Activated T-helper 1 cell treated with anti-CD3 and anti-CD28 coated beads, Interleukin-12 subunit alpha, Interleukin-12 subunit beta, Interleukin-2, Interleukin-4 antibody, amounts not matched to agents 30 ng/mL and 10 ng/mL and 1 ng/mL, durations not matched to agents 14 hours and 24 hours and 36 hours (primary cell): ENCODE data around the gene RUNX1. TPM values are rescaled to one million over a fixed set of nuclear protein-coding genes. Genes with fewer than 3 reads are reported as not detected.
"Not testable (repeated sequence)": the region's sequence is repeated elsewhere in the genome, so short reads cannot be mapped to it uniquely, and the experiment has no call there.

Source experiments
- DNase-seq: peaks from one replicate; pipeline ENCODE4 v3.0.0; 2021; ENCODE audit warnings: low spot score
- H3K27ac Mint-ChIP-seq: one replicate; pipeline ENCODE4 v1.8.0; 2021; ENCODE audit warnings: mild to moderate bottlenecking, mixed read lengths
- H3K27me3 Mint-ChIP-seq: one replicate; pipeline ENCODE4 v1.8.0; 2022; ENCODE audit warnings: mild to moderate bottlenecking, moderate library complexity, mixed read lengths; ENCODE audit not compliant: insufficient read depth
- H3K36me3 Mint-ChIP-seq: one replicate; pipeline ENCODE4 v1.8.0; 2021; ENCODE audit warnings: low read depth, mixed read lengths
- H3K4me1 Mint-ChIP-seq: one replicate; pipeline ENCODE4 v1.8.0; 2021; ENCODE audit warnings: low read depth, mixed read lengths
- H3K4me3 Mint-ChIP-seq: one replicate; pipeline ENCODE4 v1.8.0; 2021; ENCODE audit warnings: mild to moderate bottlenecking, moderate library complexity, mixed read lengths
- H3K9me3 Mint-ChIP-seq: one replicate; pipeline ENCODE4 v1.8.0; 2021; ENCODE audit warnings: mixed read lengths
- intact Hi-C: fragments of 100-400 bp; cut with micrococcal nuclease; formaldehyde crosslinking; loops from one replicate; pipeline ENCODE4 v1.15.1; 2024
- total RNA-seq: library from RNA; stranded (reverse); gene quantifications from 2 replicates; pipeline ENCODE4 v1.2.3, GENCODE V29; 2022

The RUNX1 gene
- total RNA-seq, 1 donor from 2014 or later, result 116 TPM

DNA sequence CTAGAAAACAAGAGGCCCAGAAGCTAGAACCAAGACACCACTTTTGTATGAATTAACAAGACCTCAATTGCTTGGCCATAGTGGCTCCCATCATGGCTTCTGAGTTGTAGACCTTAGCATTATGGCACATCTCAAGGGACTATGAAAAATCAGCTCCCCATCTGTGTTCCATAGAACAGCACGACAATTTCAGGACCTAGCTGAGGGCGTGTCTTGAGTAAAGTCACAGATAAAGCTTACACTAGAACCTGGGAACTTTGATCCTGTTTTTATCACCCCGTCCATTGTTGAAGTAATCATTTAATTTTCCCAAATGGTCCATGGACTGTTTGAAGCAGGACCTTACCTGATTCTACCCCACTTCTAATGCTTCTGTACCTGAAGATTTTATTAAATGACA, 44.8 kb downstream of the RUNX1 start:
- Mint-ChIP-seq H3K4me3 (no peak overlapping the region), H3K4me1 (peaks cover 77% of the 10 kb centered on the region)

DNA sequence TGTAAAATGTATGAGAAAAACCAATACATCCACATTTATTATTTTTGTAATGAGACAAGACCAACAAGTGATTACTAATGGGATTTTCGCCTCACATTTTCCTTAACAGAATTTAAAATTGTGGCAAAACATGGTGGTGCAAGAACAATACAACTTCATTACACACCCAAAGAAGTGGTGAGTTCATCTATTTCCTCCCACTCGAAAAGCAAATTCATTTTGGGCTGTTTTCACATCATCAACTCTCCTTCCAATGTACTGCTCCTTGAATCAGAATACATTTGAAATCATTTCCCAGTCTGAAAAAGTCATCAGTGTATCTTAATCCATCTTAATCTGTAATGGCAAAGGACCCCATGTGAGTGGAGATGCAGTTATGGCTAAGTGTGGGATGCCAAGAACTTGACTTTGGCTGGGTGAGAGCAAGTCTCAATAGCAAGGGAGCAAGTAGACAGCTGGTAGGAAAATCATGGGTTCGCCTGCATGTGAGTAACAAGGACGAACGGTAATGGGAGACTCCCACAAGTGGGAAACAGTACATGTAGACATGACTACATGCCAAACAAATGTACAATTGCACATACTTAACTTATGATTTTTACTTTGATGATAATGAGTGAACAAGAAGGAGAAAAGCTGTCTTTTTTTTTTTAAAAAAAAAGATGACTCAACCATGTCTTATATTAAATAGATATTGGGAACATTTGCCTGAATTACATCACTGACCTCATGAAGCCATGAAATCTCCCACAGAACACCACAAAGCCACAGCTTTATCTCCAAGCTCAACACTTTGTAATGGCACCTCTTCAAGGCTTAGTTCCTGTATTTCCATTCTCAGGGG, 46.0 kb downstream of the RUNX1 start:
- no peak overlapping the region for H3K4me3 Mint-ChIP-seq
- H3K4me1 Mint-ChIP-seq, result peaks cover 78% of the 10 kb centered on the region
- no peaks in the 10 kb centered on the region for H3K9me3 Mint-ChIP-seq
- intact Hi-C loops, result no loop called here
- no peak for DNase-seq
- H3K27me3 Mint-ChIP-seq, result no peaks in the 10 kb centered on the region
- H3K27ac Mint-ChIP-seq, result peak overlapping the region; percentile 62
- peaks cover 47% of the 10 kb centered on the region for H3K36me3 Mint-ChIP-seq

More for the DNA sequence above, 44.8 kb downstream of the RUNX1 start:
- Mint-ChIP-seq H3K9me3 (no peaks in the 10 kb centered on the region), H3K27ac (no peak overlapping the region), H3K36me3 (peaks cover 53% of the 10 kb centered on the region), H3K27me3 (no peaks in the 10 kb centered on the region)
- no peak for DNase-seq
- intact Hi-C loops, result no loop called here

DNA sequence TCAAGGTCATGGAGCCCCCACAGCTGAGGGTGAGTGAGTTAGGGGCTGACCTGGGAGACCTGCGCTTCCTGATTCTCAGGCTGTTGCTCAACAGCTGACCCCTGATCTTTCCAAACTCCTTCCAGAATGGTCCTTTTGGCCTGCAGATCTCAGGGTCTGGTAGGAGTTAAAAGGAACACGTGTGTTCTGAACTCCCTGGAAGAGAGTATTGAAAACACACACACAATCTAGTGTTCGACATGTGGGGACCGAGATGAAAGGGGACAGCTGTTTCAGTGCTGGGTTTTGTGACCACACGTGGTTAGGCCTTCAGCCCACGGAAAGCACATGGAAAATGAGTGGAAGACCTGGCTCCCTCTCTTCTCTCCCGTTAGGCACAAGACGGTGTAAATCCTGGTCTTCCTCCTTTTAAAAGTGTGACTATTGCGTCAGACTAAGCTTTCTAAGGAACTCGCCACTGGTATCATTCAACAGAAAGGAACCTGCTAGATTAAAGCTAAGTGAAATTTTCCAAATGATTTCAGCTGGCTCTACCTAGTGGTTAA, 49.6 kb downstream of the RUNX1 start:
- H3K4me1 Mint-ChIP-seq, result peaks cover 68% of the 10 kb centered on the region
- H3K9me3 Mint-ChIP-seq, result no peaks in the 10 kb centered on the region
- H3K27ac Mint-ChIP-seq, result peak overlapping the region; percentile 26
- H3K36me3 Mint-ChIP-seq, result peaks cover 28% of the 10 kb centered on the region
- H3K27me3 Mint-ChIP-seq, result no peaks in the 10 kb centered on the region
- intact Hi-C loops, result loop anchor here (1.0 to 10.0 kb wide), 2 partner anchors 9 to 615 kb away; no protein-coding TSS in a partner anchor
- no peak overlapping the region for H3K4me3 Mint-ChIP-seq
- DNase-seq, result no peak

DNA sequence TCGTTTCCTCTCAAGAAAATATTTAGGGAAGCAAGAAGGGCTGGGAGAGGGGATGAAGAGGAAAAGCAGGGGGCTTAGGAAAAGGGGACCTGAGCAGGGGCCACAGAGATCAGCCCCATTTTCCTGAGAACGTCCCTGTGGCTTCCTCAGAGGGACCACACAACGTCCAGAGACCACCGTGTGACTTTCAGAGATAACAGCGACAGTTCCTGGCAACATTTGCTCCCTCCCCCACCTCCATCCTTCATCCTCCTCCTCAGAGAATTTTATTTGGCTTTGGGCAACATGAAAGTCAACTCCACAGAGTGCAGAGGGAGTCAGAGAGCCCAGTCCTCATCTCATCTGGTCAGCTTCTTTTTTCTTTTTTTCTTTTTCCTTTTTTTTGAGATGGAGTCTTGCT, 50.9 kb downstream of the RUNX1 start:
- H3K27me3 Mint-ChIP-seq, result no peaks in the 10 kb centered on the region
- peak overlapping the region; percentile 15 for H3K27ac Mint-ChIP-seq
- intact Hi-C loops, result loop anchor here (10.0 kb wide), 1 partner anchor 617 kb away; no protein-coding TSS in a partner anchor
- H3K4me1 Mint-ChIP-seq, result peaks cover 57% of the 10 kb centered on the region
- peaks cover 24% of the 10 kb centered on the region for H3K36me3 Mint-ChIP-seq
- no peaks in the 10 kb centered on the region for H3K9me3 Mint-ChIP-seq
- DNase-seq, result no peak
- H3K4me3 Mint-ChIP-seq, result no peak overlapping the region

DNA sequence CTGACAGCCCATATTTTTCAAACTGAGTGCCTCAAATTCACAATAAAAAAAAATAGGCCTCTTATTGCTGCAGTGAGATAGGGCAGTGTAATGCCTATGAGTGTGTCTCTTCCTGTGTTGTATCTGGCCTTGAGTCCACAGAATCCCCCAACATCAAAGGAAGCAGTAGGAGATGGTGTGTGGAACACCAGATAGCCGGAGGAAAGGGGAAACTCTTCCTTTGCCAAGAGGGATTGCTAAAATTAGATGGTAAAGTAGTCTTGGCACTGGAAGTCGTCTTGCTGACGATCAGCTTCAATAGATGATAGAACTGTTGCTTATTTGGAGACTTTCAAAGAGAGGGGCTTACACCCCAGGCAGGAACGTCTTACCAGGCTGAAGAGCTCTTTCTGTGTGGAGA, 51.8 kb downstream of the RUNX1 start:
- intact Hi-C loops, result loop anchor here (10.0 kb wide), 1 partner anchor 618 kb away; no protein-coding TSS in a partner anchor
- Mint-ChIP-seq H3K4me3 (no peak overlapping the region), H3K9me3 (no peaks in the 10 kb centered on the region), H3K27me3 (no peaks in the 10 kb centered on the region), H3K36me3 (peaks cover 21% of the 10 kb centered on the region), H3K27ac (peak overlapping the region; percentile 26), H3K4me1 (peaks cover 51% of the 10 kb centered on the region)
- no peak for DNase-seq

DNA sequence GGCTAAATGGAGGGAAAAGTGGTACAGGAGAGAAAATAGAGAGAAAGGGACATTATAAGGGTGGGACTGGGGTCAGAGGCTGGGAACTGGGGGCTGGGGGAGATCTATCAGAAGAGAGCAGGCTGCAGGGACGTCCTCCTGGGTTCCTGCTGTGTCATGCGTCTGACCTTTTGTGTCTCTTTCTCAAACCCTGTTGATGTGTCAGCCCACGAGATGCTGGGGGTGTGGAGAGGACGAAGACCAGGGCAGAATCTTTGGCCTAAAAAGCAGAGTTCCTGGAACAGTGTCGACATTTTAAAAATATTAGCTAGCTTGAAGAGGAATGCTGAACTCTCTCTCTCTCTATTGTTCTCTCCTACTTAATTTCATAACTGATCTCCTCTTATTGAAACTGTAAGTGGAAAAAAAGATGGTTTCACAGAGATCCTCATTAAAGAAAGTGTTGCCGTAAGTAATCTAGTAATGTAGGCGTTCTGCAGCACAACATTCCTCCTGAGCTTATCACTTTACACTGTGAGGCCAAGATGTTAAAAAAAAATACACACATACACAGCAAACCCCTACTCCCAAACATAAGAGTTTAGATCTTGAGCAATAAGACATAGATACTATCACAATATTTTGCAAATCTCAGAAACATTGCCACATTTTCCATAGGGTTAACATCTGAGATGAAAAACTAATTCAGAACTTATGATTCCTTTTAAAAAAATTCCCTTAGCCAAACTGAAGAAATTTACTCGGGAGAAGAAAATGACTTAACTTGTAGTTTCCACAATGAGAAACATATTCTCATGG, 52.6 kb downstream of the RUNX1 start:
- intact Hi-C loops, result loop anchor here (10.0 kb wide), 1 partner anchor 618 kb away; no protein-coding TSS in a partner anchor
- H3K4me1 Mint-ChIP-seq, result peaks cover 47% of the 10 kb centered on the region

DNA sequence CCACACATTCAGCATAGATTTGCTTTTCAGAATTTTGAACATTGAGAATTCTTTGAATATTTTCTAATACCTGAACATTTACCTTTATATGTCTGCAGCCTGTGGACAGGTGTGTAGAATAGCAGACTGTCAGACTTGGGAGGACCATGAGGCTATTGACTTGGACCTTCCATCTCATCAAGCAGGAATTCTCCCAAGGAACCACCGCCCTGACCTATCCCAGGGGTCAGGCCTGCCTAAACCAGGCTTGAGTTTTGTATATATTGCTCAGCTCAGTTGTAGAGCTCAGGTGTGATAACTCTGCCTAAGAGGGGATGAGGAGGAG, 53.2 kb downstream of the RUNX1 start:
- Mint-ChIP-seq H3K27ac (peak overlapping the region; percentile 79), H3K36me3 (peaks cover 22% of the 10 kb centered on the region), H3K9me3 (no peaks in the 10 kb centered on the region), H3K27me3 (no peaks in the 10 kb centered on the region), H3K4me1 (peaks cover 52% of the 10 kb centered on the region), H3K4me3 (no peak overlapping the region)
- no peak for DNase-seq
- intact Hi-C loops, result loop anchor here (10.0 kb wide), 1 partner anchor 619 kb away; no protein-coding TSS in a partner anchor

More for the DNA sequence above, 52.6 kb downstream of the RUNX1 start:
- peak overlapping the region; percentile 23 for H3K4me3 Mint-ChIP-seq
- DNase-seq, result no peak
- peaks cover 19% of the 10 kb centered on the region for H3K36me3 Mint-ChIP-seq
- peak overlapping the region; percentile 79 for H3K27ac Mint-ChIP-seq
- no peaks in the 10 kb centered on the region for H3K9me3 Mint-ChIP-seq
- no peaks in the 10 kb centered on the region for H3K27me3 Mint-ChIP-seq

DNA sequence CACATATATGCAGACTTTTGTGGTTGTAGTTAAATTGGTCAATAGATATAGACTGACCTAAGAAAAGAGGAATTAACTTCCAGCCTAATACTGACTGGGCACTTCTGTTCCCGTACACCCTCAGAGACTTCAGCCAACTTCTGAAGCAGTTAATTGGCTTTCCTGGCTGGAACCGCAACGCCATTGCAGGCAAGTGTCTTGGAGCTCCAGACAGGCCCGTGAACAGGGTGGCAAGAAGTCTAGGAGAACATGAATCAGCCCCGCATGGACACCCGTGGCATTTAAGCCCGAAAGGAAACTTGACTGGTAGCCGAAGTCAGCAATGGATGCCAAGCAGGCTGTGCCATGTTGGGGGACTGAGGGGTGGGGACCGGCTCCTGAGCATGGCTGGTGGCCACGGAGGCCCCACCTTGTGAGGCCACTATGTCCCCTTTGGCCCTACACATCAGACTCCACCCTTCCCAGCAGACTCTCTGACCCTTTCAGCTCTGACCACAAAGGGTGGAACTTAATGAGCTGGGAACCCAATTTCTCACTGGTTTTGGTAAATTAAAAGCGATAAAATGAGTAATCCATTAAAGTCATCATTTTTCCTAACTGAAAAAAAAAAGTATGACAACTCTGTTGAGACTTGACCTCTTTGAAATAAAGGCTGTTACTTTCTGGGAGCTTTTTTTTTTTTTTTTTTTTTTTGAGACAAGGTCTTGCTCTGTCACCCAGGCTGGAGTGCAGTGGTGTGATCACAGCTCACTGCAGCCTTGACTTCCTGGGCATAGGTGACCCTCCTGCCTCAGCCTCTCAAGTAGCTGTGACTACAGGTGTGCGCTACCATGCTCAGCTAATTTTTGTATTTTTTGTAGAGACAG, 54.1 kb downstream of the RUNX1 start:
- no peak for DNase-seq
- intact Hi-C loops, result loop anchor here (10.0 kb wide), 1 partner anchor 620 kb away; no protein-coding TSS in a partner anchor
- H3K4me1 Mint-ChIP-seq, result peaks cover 61% of the 10 kb centered on the region
- no peak overlapping the region for H3K27ac Mint-ChIP-seq
- H3K9me3 Mint-ChIP-seq, result no peaks in the 10 kb centered on the region
- peaks cover 20% of the 10 kb centered on the region for H3K36me3 Mint-ChIP-seq
- H3K27me3 Mint-ChIP-seq, result no peaks in the 10 kb centered on the region
- H3K4me3 Mint-ChIP-seq, result no peak overlapping the region

DNA sequence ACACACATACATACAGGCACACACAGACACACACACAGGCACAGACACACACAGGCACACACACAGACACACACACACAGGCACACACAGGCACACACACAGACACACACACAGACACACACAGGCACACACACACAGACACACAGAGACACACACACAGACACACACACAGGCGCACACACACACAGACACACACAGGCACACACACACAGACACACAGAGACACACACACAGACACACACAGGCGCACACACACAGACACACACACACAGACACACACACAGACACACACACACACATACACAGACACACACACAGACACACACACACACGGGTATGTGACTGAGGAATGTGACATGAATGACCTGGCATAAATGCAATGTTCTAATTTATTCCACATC, 55.6 kb downstream of the RUNX1 start:
- H3K27ac Mint-ChIP-seq, H3K9me3 Mint-ChIP-seq, H3K4me3 Mint-ChIP-seq, DNase-seq, H3K27me3 Mint-ChIP-seq: not testable (repeated sequence)
- Mint-ChIP-seq H3K36me3 (peaks cover 14% of the 10 kb centered on the region), H3K4me1 (peaks cover 62% of the 10 kb centered on the region)
- intact Hi-C loops, result loop anchor here (10.0 kb wide), 1 partner anchor 621 kb away; no protein-coding TSS in a partner anchor

DNA sequence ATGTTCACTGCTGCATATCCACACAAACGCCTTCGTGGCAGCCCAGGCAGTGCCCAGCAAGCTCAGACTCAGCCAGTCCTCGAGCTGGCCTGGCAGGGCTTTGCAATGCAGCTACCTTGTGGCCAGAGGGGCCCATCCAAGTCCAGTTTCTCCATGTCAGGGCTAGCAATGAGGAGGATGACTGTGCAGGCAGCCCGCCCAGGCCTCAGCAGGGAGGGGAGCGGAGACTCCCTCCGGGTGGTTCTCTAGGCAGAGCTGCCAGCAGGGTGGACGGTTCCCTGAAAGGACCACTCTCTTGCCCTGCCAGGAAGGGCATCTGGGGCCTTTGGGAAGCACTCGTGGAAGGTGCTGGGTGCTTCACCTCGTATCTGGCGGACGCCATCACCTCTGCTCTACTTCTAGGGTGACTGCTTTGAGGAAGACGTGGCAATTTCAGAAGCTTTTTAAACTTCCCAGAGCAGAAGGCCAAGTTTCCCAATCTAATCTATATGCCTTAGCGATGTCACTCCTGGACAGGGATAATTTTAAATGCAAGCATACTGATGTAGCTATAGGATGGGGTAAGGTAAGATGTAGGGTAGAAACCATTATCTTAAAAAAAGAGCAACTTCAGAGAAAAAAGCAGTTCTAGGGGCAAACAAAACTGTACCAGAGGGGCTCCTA, 56.2 kb downstream of the RUNX1 start:
- no peak overlapping the region for H3K4me3 Mint-ChIP-seq
- H3K27me3 Mint-ChIP-seq, result no peaks in the 10 kb centered on the region

DNA sequence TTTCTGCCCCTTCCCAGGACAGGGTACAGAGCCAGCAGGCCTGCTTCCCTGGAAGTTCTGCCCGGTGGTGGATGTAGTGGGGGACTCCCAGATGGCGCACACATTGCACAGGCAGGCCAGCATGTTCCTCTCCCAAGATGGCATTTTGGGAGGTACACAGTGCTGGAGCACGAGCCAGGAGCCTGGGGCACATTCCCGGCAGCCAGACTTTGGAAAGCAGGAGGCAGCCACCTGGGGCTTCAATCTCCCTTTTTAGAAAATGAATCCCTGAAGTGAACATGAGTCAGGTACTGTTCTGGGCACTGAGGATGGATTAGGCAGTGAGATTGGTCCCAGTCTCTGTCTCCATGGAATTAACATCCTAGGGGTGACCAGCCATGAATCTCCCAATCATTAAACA, 56.9 kb downstream of the RUNX1 start:
- Mint-ChIP-seq H3K27me3 (no peaks in the 10 kb centered on the region), H3K4me3 (no peak overlapping the region), H3K36me3 (peaks cover 12% of the 10 kb centered on the region), H3K9me3 (no peaks in the 10 kb centered on the region), H3K27ac (no peak overlapping the region), H3K4me1 (peaks cover 63% of the 10 kb centered on the region)
- DNase-seq, result no peak
- intact Hi-C loops, result loop anchor here (10.0 kb wide), 1 partner anchor 623 kb away; no protein-coding TSS in a partner anchor

More for the DNA sequence above, 56.2 kb downstream of the RUNX1 start:
- Mint-ChIP-seq H3K36me3 (peaks cover 13% of the 10 kb centered on the region), H3K4me1 (peaks cover 63% of the 10 kb centered on the region), H3K27ac (no peak overlapping the region), H3K9me3 (no peaks in the 10 kb centered on the region)
- DNase-seq, result no peak
- intact Hi-C loops, result loop anchor here (10.0 kb wide), 1 partner anchor 622 kb away; no protein-coding TSS in a partner anchor
